ENCODE measurements around the gene CEACAM18.
A peak's percentile ranks its signal among the peaks of the same experiment; 100 is the strongest.
"Not testable (repeated sequence)": the region's sequence is repeated elsewhere in the genome, so short reads cannot be mapped to it uniquely, and the experiment has no call there.

The CEACAM18 gene

DNA sequence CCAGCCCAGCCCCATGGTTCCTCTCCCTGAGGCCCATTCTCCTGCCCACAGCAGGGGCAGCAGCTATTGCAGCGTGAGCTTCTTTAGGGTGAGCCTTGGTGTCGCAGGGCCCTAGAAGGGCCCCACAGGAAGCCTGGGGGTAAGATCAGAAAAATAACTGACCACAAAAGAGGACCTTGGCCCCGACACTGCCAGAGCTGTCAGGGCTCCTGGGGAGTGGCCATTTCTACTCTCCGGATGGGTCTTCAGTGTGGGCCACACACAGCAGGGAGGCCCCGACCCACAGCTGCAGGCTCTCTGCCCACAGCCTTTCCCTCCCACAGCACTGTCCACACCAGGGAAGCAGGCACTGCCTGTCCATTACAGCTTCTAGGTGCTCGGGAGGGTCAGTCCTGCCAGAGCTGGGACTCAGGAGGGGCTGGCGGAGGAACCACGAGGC lies 16.6 kb upstream of the CEACAM18 start:
- no peak for DNase-seq (ENCODE audit: low read depth in 3 of 3)

DNA sequence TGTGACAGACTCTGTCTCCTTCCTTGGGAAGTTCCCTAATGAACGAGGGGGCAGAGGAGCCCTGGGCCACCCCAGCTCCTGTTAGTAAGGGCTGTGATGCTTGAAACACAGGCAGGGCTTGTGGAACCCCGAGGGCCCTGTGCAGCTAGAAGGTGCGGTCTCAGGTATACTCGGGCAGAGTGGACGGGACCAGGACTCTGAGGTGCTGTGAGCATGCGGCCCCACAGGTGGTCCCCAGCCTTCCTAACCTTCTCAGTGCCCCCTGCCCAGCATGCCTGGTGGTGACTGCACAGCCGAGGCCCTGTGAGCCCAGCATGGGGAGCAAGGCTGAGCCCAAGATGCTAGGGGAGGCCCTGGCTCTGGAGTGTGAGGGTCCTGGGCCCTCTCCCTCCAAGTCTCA lies 16.1 kb upstream of the CEACAM18 start:
- no peak for DNase-seq (ENCODE audit: low read depth in 3 of 3)

DNA sequence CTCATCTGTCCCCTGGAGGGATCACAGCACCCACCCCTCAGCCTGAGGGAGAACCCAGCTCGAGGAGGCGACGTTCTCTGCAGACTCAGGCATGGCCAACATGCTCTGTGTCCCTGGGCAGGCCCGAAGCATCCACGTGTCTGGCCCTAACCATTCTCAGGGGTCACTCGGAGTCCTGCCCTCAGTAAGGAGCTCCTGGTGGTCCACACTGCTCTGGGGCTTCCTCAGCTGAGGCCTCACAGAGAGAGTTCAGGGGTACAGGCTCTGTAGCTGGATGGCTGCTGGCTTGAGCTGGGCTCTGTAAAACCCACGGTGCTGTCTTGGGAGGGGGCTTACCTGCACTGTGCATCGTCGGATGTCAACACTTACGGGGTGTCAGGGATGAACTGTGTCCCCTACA lies 15.7 kb upstream of the CEACAM18 start:
- DNase-seq (ENCODE audit: low read depth in 3 of 3), result no peak

DNA sequence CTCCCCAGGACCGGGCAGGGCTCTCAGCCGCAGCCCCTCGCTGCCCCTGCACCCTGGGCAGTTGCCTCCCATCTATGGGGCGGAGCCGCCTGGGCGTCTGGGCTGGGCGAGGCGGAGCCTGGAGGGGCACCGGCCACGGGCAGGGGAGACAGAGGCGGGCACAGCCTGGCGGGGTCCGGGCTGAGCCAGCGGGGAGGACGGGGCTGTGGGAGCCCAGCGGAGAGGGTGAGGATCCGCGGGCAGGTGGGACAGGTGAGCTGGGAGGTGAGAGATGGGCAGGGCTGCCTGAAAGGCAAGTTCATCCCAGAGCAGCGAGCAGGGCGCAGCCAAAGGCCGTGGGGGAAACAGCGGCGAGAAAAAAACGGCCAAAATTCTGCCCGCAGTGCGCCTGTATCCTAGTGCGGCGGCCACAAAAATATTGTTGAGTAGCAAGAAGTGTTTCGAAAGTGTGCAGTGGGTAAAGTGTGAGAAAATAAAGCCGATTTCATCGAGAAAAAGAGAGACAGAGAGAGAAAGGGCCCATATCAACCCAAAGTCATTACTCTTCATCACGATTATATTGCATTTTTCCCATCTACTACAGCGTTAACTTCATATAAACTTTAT lies 14.3 kb upstream of the CEACAM18 start:
- not testable (repeated sequence) for DNase-seq (ENCODE audit: low read depth in 3 of 3)

DNA sequence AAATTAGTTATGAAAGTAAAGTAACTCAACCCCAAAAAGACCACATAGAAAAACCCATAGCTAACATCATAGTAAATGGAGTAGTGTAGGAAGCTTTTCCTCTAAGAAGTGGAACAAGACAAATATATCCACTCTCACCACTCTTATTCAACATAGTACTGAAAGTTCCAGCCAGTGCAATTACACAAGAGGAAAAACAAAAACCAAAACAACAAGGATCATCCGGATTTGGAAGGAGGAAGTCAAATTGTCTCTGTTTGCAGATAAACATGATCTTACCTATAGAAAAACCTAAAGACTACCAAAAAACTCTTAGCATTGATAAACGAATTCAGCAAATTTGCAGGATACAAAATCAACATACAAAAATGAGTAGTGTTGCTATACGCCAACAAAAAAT lies 11.6 kb upstream of the CEACAM18 start:
- DNase-seq (ENCODE audit: low read depth in 3 of 3), result no peak

DNA sequence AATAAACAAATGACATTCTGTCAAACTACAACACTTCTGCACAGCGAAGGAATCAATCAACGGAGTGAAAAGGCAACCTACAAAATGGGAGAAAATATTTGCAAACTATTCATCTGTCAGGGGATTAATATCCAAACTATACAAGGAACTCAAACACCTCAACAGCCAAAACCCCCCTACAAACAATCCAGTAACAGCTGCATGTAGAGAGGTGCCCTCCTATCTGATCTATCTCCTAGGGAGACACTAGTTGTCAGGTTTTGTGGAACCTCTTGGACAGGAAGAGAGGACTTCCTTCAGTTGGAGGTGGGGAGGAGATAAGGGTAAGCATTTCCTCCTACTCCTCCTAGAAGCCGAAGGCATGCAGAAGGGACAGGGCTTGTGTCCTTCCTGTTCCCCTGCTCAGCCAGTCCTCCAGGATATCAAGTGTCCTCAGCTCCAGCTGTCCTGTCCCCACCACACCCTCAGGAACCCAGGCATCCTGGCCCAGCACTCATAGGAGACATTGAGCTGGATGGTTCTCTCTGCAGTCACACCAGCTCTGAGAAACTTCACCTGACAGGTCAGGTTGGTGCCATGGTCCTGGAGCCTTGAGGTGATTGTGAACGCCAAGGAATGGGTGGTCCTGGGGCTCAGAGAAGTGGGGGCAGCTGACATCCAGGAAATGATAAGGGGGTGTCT lies 10.3 kb upstream of the CEACAM18 start:
- DNase-seq (ENCODE audit: low read depth in 3 of 3), result no peak

DNA sequence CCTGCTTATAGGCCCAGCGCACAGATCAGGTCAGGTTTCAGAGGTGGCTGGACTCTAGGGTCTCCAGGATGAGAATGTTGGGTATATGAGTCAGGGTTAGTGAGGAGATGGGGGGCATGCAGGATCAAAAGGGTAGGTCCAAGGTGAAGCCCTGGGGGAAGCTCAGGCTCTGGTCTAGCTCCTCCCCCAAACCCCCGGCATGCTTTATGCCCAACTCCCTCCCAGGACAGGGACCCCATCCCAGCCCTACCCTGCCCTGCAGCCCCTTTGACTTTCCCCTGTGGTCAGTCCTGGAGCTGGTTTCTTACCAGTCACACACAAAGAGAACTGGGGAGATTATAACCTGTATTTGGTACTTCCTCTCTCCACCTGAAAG lies 9.8 kb upstream of the CEACAM18 start:
- no peak for DNase-seq (ENCODE audit: low read depth in 3 of 3)

DNA sequence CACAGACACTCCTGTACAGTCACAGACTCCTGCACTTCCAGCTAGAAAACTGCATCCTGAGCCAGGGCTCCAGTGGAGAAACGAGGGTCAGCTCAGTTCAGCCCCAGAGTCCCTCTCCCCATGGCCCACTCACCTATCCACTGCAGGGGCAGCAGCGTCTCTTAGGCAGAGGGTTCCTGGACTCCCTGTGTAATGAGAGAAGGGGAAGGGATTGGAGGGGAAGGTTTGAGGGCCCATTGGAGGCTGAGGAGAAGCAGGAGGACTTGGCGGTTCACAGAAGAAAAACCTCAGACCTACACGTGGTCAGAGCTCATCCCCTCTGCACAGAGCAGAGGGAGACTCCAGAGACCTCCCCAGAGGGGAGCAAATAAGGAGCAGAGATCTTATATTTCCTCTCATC lies 9.2 kb upstream of the CEACAM18 start:
- no peak for DNase-seq (ENCODE audit: low read depth in 3 of 3)

DNA sequence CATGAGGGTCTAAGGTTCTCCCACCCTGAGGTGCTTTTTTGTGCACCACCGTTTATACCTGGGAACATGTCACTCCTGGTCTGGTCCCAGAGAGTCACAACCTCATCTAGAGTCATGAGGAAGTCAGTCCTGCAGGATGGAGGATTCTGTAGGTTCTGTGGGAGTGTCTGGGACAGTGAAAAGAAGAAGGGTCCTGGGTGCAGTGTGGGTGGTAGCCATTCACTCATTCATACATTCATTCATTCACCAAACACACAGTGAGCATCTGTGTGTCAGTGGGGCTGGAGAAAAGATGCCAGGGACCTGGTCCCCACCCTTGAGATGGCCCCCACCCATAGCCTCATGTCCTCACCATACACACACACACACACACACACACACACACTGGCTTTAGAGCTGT lies 8.7 kb upstream of the CEACAM18 start:
- no peak for DNase-seq (ENCODE audit: low read depth in 3 of 3)

DNA sequence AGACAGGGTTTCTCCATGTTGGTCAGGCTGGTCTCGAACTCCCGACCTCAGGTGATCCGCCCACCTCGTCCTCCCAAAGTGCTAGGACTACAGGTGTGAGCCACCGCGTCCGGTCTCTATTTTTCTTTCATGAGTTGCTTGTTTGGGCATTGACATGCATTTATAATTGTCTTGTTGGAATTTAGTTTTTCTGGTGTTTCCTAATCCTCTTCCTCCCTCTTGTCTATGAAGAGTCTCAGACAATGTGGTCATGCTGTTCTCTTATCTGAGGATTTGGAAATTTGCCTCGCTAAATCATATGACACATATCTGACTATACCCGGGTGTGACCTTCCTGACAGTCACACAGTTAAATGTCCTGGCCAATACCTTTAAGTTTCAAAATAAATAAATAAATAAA lies 7.4 kb upstream of the CEACAM18 start:
- no peak for DNase-seq (ENCODE audit: low read depth in 3 of 3)

DNA sequence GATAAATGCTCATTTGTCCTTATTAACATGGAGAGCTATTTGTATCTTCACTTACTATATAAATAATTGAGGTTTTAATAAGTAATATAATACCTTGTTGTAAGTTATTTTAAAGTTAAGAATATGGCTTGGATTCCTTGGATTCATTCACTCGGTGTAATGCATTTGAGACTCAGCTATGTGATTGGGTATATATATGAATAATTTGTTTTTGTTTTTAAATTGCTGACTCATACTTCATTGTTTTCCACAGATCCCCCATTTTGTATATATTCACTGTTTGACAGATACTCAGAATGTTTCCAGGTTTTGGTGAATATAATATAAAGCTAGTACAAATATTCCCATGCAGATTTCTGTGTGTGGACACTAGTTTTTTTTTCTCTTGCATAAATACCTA lies 6.8 kb upstream of the CEACAM18 start:
- DNase-seq (ENCODE audit: low read depth in 3 of 3), result no peak

DNA sequence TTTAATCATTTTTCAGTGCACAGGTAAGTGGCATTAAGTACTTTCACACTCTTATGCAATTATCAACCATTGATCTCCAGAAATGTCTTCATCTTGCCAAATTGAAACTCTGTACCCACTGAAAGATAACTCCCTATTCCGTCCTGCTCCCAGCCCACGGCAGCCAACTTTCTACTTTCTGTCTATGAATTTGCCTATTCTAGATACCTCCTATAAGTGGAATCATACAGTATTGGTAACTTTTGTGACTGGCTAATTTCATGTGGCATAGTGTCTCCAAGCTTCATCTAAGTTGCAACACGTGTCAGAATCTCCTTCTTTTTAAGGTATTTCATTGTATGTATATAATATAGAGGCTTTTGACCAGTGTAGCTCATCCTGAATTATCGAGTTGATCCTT lies 5.7 kb upstream of the CEACAM18 start:
- DNase-seq (ENCODE audit: low read depth in 3 of 3), result no peak

DNA sequence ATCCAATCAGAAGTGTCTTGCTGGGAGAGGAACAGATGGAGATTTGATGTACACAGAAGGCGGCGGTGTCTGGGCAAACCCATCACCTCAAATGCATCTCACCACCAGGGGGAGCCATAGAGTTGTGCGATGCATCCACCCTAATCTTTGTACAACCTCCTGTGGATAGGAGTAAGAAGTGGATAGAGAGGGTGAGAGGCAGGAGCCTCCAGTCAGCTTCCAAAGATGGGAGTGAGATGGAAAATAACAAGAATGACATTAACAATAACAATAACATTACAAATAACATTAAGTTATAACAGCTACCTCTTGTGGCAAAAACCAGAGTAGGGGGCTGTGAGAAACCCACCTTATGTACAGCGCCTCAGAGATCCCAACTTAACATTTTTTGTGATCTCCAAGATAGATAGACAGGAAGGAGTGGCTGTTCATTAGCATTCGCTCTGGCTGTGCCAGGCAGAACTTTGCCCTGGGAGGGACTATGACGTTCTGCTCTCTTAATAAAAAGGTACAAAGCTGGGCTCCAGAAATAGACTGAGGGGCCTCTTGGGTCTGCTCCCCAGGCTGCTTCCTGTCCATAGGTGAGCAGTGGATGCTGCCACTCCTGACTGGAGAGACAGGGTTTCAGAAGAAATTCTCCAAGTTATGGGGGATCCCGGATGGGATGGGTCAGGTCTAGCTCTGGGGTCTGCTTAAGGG lies 5.2 kb upstream of the CEACAM18 start:
- DNase-seq (ENCODE audit: low read depth in 3 of 3), result peak; percentile 81 to 87 (median 84)

DNA sequence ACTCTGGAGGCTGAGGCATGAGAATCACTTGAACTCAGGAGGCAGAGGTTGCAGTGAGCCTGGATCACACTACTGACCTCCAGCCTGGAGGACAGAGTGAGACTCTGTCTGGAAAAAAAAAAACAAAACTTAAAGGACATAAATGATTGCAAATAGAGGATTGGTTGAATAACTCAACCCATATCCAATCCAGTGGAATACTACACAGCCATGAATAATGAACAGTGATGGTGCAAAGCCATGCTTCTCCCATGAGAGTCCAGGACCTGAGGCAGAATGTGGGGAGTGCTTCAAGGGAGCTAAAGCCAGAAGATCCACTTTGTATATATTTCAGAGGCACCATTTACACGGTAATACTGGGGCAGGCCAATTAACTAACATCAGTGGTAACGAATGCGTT lies 2.2 kb upstream of the CEACAM18 start:
- DNase-seq (ENCODE audit: low read depth in 3 of 3), result no peak

DNA sequence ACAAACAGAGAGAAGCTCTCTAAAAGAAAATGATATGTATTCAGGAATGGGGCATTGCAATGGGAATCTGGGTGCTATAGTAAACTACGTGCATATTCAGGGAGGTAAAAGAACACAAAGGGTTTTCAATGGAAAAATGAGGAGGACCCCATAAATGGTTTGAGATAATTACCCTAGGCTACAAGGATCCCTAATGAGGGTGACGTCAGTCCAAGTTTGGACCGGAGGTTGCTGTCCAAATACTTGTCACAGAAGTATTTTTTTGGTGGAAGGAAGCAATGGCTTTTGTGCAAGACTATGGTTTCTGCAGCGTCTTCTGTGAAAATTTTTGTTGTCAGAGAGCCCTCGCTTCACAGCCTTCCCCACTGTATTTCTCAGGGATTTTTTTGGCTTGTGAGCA lies 995 bp upstream of the CEACAM18 start:
- DNase-seq (ENCODE audit: low read depth in 3 of 3), result no peak

DNA sequence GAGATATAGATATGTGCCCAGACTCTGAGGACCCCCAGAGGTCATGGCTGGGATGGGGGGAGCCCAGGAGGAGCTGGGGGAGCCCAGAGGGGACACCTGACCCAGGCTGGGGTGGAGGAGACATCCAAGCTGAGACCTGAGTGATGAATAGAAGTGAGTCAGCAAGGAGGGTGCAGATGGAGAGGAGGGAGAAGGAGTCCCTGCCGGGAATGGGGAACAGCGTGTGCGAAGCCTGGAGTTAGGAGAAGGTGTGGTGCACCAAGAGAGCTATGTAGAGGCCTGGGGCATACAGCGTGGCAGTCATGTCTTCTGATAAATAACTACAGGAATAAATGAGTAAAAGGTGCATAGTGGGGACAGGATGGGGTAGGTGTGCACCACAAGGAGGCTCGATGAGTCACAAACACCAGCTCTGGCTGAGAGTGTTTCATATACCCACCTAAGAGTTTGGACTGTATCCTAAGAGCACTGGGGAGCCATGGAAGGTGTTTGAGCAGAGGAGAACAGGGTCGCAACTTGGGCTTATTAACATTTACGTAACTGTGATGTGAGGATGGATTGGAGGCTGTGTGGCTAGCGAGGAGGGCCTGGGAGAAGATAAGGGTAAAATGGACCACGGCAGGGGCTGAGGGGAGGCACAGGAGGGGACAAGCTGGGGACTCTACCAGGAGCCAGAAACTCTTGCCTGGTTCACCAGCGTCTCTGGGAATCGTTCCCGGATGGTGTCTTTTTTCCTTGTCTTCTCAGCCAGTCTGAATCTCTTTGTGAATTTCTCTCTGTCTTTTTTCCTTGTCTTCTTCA lies 1.4 kb downstream of the CEACAM18 start:
- DNase-seq (ENCODE audit: low read depth in 3 of 3), result peak in 1 of 3 experiments; percentile 28

DNA sequence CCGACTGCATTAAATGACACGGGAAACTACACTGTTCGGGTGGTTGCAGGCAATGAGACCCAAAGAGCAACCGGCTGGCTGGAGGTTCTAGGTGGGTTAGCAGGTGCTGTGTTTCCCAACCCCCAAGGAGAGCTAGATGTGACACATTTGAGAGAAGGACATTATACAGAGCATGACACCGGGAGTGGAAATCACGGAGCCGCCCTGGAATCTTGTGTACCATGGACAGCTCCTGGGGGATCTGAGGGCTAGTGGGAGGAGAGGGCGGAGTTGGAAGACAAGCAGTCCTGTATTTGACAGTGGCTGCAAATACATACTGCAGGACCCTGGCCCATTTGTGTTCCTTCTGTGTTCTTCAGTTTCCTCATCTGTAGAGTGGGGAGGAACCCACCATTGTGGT lies 2.3 kb downstream of the CEACAM18 start:
- DNase-seq (ENCODE audit: low read depth in 3 of 3), result peak in 1 of 3 experiments; percentile 25

DNA sequence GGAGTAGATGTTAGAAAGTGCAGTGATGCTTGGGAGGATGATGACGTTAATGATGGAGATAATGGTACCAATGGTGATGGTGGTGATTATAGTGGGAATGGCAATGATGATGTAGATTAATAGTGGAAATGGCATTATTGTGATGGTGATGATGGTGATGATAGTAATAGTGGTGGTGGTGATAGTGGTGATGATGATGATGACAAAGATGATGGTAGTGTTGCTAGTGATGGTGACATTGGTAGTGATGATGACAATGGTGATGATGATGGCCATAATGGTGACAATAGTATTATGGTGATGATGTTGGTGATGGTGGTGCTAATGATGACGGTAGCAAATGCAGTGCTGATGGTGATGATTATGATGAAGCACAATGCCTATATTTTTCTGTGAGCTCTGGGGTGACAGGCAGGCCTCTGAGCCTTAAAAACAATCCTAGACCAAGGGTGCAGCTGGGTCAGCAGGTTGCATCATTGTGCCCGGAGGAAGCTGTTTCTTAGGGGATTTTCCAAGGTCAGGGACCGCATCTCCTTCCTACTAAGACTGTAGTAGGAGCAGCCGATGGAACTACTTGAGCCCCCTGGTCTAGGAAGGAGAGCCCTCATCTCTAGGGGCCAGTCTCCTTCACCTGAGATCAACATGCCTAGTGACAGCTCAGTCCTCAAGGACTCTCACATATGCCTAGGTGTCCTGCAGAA lies 7.8 kb downstream of the CEACAM18 start:
- no peak for DNase-seq (ENCODE audit: low read depth in 3 of 3)

DNA sequence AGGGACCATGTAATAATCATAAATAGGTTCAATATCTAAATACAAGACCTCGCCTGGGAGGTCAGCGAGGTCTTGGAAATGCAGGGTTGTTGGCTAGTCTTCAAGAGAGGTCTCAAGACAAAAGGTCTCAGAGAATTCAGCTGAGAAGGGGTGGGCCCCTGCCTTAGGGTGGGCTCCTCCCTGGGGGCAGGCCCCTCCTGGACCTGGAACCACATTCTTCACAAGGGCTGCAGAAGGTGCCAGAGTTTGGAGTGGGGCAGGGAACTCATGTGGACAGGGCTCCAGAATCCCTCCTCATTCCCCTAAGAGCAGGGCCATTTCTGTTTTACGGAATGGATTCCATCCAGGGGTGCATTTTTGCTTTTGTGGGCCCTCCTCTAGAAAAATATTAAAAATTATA lies 10.2 kb downstream of the CEACAM18 start:
- no peak for DNase-seq (ENCODE audit: low read depth in 3 of 3)

DNA sequence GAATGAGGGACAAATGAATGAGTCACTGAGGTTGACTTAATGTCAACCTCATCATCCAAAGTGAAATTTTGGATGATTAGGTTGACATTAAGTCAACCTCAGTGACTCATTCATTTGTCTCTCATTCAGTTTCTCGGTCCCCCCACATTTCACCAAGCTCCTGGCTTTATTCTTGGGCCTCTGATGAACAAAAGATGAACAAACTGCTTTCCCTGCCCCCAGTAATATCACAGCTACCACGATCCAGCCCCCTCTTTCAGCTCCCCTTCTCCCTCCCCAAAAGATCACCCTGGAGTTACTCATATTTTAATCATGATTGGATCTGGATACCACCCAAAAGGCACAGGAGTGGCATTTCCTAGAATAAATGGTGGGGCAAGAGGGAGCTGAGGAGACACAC lies 10.8 kb downstream of the CEACAM18 start:
- DNase-seq (ENCODE audit: low read depth in 3 of 3), result peak in 1 of 3 experiments; percentile 14

DNA sequence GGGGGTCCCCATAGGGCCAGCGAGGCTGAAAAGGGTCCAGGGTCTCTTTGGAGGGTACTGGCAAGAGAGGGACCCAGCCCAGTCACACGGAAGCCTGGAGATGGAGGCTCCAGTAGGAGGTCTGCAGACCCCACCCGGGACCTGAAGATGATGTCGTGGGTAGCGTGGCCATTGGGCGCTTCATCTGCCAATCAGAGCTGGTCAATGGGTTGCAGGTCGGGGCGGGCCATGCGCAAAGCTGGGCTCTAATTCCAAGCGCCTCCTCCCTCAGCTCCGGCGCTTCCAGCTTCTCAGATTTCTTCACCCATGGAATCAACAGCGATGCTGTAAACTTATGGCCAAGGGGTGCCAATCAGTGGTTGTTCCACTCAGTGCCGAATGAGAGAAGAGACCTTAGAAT lies 12.3 kb downstream of the CEACAM18 start:
- DNase-seq (ENCODE audit: low read depth in 3 of 3), result no peak

DNA sequence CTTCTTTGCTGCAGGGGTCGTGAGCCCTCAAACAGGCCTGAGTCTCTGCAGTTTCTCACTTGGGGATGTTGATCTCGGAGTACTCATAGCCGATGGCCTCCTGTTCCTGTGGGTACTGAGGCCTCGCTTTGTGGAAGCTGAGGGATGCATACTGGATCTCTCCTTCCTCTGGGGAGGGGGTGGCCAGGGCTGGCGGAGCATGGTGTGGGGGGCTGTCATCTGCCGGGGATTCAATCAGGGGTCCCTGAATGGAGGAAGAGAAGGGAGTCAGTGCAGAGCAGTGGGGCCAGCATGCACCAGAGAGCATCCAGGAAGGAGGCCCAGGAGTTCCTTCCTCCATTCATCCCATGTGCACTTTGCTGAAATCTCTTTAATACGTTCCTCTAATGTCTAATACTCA lies 13.2 kb downstream of the CEACAM18 start:
- no peak for DNase-seq (ENCODE audit: low read depth in 3 of 3)
